WTC11 (cell line): Measurements from ENCODE around the gene APOOL. TPM values are rescaled to one million over a fixed set of nuclear protein-coding genes. Genes with fewer than 3 reads are reported as not detected.
"Not testable (repeated sequence)": the region's sequence is repeated elsewhere in the genome, so short reads cannot be mapped to it uniquely, and the experiment has no call there.

Source experiments
- ATAC-seq: fragments of 200-7000 bp; cut with Tn5 transposase; 2 replicates; pipeline ENCODE4 v1.10.0; 2021; ENCODE audit warnings: mild to moderate bottlenecking, moderate library complexity
- CTCF ChIA-PET: fragments of 300-600 bp; sonication (Branson Sonifier 250); formaldehyde crosslinking; loops from one replicate; lab custom pipeline; 2021; ENCODE audit warnings: antibody characterized with exemption; lab: Charles Lee
- POLR2A ChIA-PET: fragments of 350-600 bp; sonication (Branson Sonifier 250); formaldehyde crosslinking; loops from one replicate; lab custom pipeline; 2021; ENCODE audit warnings: antibody characterized with exemption; lab: Charles Lee
- DNase-seq: peaks from one replicate; pipeline ENCODE4 v3.0.0; 2021; ENCODE audit warnings: low spot score
- H3K27ac Mint-ChIP-seq: 2 replicates; pipeline ENCODE4 v1.8.0; 2021; ENCODE audit warnings: mixed read lengths
- H3K27me3 Mint-ChIP-seq: 2 replicates; pipeline ENCODE4 v1.8.0; 2021; ENCODE audit warnings: low read depth, mild to moderate bottlenecking, moderate library complexity, mixed read lengths
- H3K36me3 Mint-ChIP-seq: 2 replicates; pipeline ENCODE4 v1.8.0; 2021; ENCODE audit warnings: mixed read lengths
- H3K4me1 Mint-ChIP-seq: 2 replicates; pipeline ENCODE4 v1.8.0; 2022; ENCODE audit warnings: mixed read lengths
- H3K4me3 Mint-ChIP-seq: 2 replicates; pipeline ENCODE4 v1.8.0; 2021; ENCODE audit warnings: mild to moderate bottlenecking, moderate library complexity, mixed read lengths
- H3K9me3 Mint-ChIP-seq: 2 replicates; pipeline ENCODE4 v1.8.0; 2021; ENCODE audit warnings: mixed read lengths
- ATF1 ChIP-seq: sonication (generic); formaldehyde crosslinking; IDR thresholded peaks from 2 replicates; pipeline ENCODE4 v1.8.1; 2023; ENCODE audit warnings: mild to moderate bottlenecking, moderate library complexity, missing genetic modification reagents
- ATF2 ChIP-seq: sonication (generic); formaldehyde crosslinking; IDR thresholded peaks from 2 replicates; pipeline ENCODE4 v1.8.1; 2022; ENCODE audit warnings: low read depth, missing genetic modification reagents, borderline replicate concordance
- ETV6 ChIP-seq: sonication (generic); formaldehyde crosslinking; IDR thresholded peaks from 2 replicates; pipeline ENCODE4 v1.8.1; 2022; ENCODE audit warnings: mild to moderate bottlenecking, missing genetic modification reagents
- JAZF1 ChIP-seq: fragments of 250-450 bp; sonication (Bioruptor Pico); IDR thresholded peaks from 2 replicates; pipeline ENCODE4 v1.9.0; 2021; ENCODE audit warnings: moderate library complexity, mild to moderate bottlenecking, inconsistent platforms
- MXD4 ChIP-seq: fragments of 250-450 bp; sonication (Bioruptor Pico); IDR thresholded peaks from 2 replicates; pipeline ENCODE4 v1.8.0; 2021; ENCODE audit warnings: mild to moderate bottlenecking, moderate library complexity, borderline replicate concordance
- NFYB ChIP-seq: sonication (generic); formaldehyde crosslinking; conservative IDR thresholded peaks from 2 replicates; pipeline ENCODE4 v1.8.0; 2022; ENCODE audit warnings: low read depth, missing genetic modification reagents
- NR2C2 ChIP-seq: sonication (generic); formaldehyde crosslinking; IDR thresholded peaks from 2 replicates; pipeline ENCODE4 v1.8.0; 2022; ENCODE audit warnings: mild to moderate bottlenecking, missing genetic modification reagents
- OVOL2 ChIP-seq: fragments of 250-450 bp; sonication (Bioruptor Pico); IDR thresholded peaks from 2 replicates; pipeline ENCODE4 v1.9.0; 2021; ENCODE audit warnings: mild to moderate bottlenecking, borderline replicate concordance
- PRRX2 ChIP-seq: fragments of 250-450 bp; sonication (Bioruptor Pico); IDR thresholded peaks from 2 replicates; pipeline ENCODE4 v1.8.0; 2021; ENCODE audit warnings: mild to moderate bottlenecking
- SP1 ChIP-seq: sonication (generic); formaldehyde crosslinking; conservative IDR thresholded peaks from 2 replicates; pipeline ENCODE4 v1.8.1; 2022; ENCODE audit warnings: missing genetic modification reagents
- TEAD1 ChIP-seq: sonication (generic); formaldehyde crosslinking; IDR thresholded peaks from 2 replicates; pipeline ENCODE4 v1.8.0; 2022; ENCODE audit warnings: mild to moderate bottlenecking, missing genetic modification reagents
- ZBTB21 ChIP-seq: sonication (generic); formaldehyde crosslinking; IDR thresholded peaks from 2 replicates; pipeline ENCODE4 v1.8.1; 2023; ENCODE audit warnings: mild to moderate bottlenecking, missing genetic modification reagents, borderline replicate concordance
- ZNF138 ChIP-seq: sonication (generic); formaldehyde crosslinking; conservative IDR thresholded peaks from 2 replicates; pipeline ENCODE4 v1.8.1; 2022; ENCODE audit warnings: mild to moderate bottlenecking, moderate library complexity, missing genetic modification reagents
- ZNF423 ChIP-seq: fragments of 250-450 bp; sonication (Bioruptor Pico); IDR thresholded peaks from 2 replicates; pipeline ENCODE4 v2.1.2; 2022; ENCODE audit warnings: mild to moderate bottlenecking, moderate library complexity
- ZSCAN18 ChIP-seq: fragments of 250-450 bp; sonication (Bioruptor Pico); IDR thresholded peaks from 2 replicates; pipeline ENCODE4 v2.1.2; 2022; ENCODE audit warnings: mild to moderate bottlenecking, moderate library complexity
- total RNA-seq: library from RNA; stranded (reverse); gene quantifications from 3 replicates; pipeline ENCODE4 v1.2.3, GENCODE V29; 2021
- TF ChIP-seq, protein P1 (sequence below): fragments of 250-450 bp; sonication (Bioruptor Pico); IDR thresholded peaks from 2 replicates; pipeline ENCODE4 v1.9.0; 2021; ENCODE audit warnings: moderate library complexity, mild to moderate bottlenecking, inconsistent platforms, borderline replicate concordance
- TF ChIP-seq, protein P2 (sequence below): sonication (generic); formaldehyde crosslinking; IDR thresholded peaks from 2 replicates; pipeline ENCODE4 v1.8.1; 2023; ENCODE audit warnings: mild to moderate bottlenecking, missing genetic modification reagents
- TF ChIP-seq, protein P3 (sequence below): sonication (generic); formaldehyde crosslinking; IDR thresholded peaks from 2 replicates; pipeline ENCODE4 v1.8.0; 2022; ENCODE audit warnings: mild to moderate bottlenecking, missing genetic modification reagents

Gene APOOL
- total RNA-seq, 1 experiment from 2014 or later = 14.4 TPM

DNA sequence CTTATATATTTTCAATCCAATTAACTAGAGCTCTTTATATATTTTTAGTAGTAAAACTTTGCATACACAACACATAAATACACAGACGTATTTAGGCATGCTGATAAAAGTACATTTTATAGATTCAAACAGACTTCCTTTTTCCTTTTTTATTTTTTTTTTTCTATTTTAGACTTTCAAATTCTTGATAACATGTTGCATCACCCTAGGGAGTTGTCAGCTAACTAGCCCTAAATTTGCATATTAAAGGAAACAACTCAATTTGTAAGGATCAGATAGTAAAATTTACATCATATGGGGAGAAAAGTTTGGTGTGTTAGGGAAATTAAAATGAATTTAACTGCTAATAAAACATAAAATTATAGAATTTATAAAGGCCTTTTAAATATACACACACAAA lies 47.4 kb upstream of the APOOL start (continued):
- TF ChIP-seq ZBTB21 (no peak), SP1 (CRISPR knock-in tag) (no peak)

- no peak overlapping the region for H3K27ac Mint-ChIP-seq
- no peak for DNase-seq
- POLR2A ChIA-PET = no interaction called here
- no peak for TF ChIP-seq ZNF138 (CRISPR knock-in tag)
- no peak for TF ChIP-seq NFYB
- TF ChIP-seq, protein P1, sequence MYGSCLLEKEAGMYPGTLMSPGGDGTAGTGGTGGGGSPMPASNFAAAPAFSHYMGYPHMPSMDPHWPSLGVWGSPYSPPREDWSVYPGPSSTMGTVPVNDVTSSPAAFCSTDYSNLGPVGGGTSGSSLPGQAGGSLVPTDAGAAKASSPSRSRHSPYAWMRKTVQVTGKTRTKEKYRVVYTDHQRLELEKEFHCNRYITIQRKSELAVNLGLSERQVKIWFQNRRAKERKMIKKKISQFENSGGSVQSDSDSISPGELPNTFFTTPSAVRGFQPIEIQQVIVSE = no peak
- TF ChIP-seq NR2C2 (CRISPR knock-in tag) = no peak
- no peak for TF ChIP-seq JAZF1 (CRISPR knock-in tag)
- no peak for TF ChIP-seq ETV6 (CRISPR knock-in tag)
- no peak for TF ChIP-seq ATF2 (CRISPR knock-in tag)
- TF ChIP-seq PRRX2 (CRISPR knock-in tag) = no peak
- no peak for TF ChIP-seq ATF1 (CRISPR knock-in tag)
- TF ChIP-seq OVOL2 = no peak
- no peak for TF ChIP-seq TEAD1 (CRISPR knock-in tag)
- TF ChIP-seq, protein P2, sequence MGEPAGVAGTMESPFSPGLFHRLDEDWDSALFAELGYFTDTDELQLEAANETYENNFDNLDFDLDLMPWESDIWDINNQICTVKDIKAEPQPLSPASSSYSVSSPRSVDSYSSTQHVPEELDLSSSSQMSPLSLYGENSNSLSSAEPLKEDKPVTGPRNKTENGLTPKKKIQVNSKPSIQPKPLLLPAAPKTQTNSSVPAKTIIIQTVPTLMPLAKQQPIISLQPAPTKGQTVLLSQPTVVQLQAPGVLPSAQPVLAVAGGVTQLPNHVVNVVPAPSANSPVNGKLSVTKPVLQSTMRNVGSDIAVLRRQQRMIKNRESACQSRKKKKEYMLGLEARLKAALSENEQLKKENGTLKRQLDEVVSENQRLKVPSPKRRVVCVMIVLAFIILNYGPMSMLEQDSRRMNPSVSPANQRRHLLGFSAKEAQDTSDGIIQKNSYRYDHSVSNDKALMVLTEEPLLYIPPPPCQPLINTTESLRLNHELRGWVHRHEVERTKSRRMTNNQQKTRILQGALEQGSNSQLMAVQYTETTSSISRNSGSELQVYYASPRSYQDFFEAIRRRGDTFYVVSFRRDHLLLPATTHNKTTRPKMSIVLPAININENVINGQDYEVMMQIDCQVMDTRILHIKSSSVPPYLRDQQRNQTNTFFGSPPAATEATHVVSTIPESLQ = no peak
- TF ChIP-seq ZSCAN18 (CRISPR knock-in tag) = no peak
- no peak for TF ChIP-seq ZNF423 (CRISPR knock-in tag)
- no peak for TF ChIP-seq MXD4 (CRISPR knock-in tag)
- TF ChIP-seq, protein P3, sequence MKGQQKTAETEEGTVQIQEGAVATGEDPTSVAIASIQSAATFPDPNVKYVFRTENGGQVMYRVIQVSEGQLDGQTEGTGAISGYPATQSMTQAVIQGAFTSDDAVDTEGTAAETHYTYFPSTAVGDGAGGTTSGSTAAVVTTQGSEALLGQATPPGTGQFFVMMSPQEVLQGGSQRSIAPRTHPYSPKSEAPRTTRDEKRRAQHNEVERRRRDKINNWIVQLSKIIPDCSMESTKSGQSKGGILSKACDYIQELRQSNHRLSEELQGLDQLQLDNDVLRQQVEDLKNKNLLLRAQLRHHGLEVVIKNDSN (CRISPR knock-in tag) = no peak
- TF ChIP-seq, all 79 proteins: peak for 0
- H3K4me1 Mint-ChIP-seq = no peaks in the 10 kb centered on the region
- no peaks in the 10 kb centered on the region for H3K27me3 Mint-ChIP-seq
- CTCF ChIA-PET = no interaction called here
- peaks cover 28% of the 10 kb centered on the region for H3K9me3 Mint-ChIP-seq
- no peak for ATAC-seq
- H3K4me3 Mint-ChIP-seq = no peak overlapping the region
- H3K36me3 Mint-ChIP-seq = peaks cover 21% of the 10 kb centered on the region
Observed at GRCh38 chrX:84974803-84975202, 28.9 kb upstream of the APOOL start.

DNA sequence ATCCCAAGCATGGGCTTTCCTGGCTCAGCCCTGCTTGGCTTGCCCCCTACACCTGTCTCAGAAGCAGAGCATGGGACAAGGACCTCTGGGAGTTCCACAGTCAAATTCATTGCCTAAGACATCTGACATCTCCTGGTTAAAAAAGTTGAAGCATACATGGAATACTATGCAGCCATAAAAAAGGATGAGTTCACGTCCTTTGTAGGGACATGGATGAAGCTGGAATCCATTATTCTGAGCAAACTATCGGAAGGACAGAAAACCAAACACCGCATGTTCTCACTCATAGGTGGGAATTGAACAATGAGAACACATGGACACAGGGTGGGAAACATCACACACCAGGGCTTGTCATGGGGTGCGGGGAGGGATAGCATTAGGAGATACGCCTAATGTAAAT lies 11.9 kb upstream of the APOOL start:
- H3K36me3 Mint-ChIP-seq, H3K27me3 Mint-ChIP-seq, H3K9me3 Mint-ChIP-seq, DNase-seq, H3K4me3 Mint-ChIP-seq, CTCF ChIA-PET, ATAC-seq, H3K4me1 Mint-ChIP-seq, H3K27ac Mint-ChIP-seq, POLR2A ChIA-PET: not testable (repeated sequence)
